Tibial nerve (tissue), 4 donors: ENCODE data around the gene TNP2. TPM values are rescaled to one million over a fixed set of nuclear protein-coding genes. Genes with fewer than 3 reads are reported as not detected.

Source experiments
- DNase-seq, 2 donors: peaks; one replicate each; pipeline ENCODE4 v3.0.0-alpha.2; 2019; ENCODE audit warnings: low spot score in 2 of 2
- H3K27ac ChIP-seq, 4 donors: fragments of 200-600 bp; sonication (generic) in 3 of 4; one replicate each; pipeline ENCODE4 v1.5.1; 2017 to 2019; ENCODE audit warnings: mild to moderate bottlenecking in 1 of 4
- H3K27me3 ChIP-seq, 2 donors: fragments of 200-600 bp; sonication (generic) in 1 of 2; one replicate each; pipeline versions ENCODE4 v1.5.1 to v1.6.0; 2017 to 2019
- H3K36me3 ChIP-seq, 3 donors: fragments of 200-600 bp; sonication (generic); one replicate each; pipeline ENCODE4 v1.5.1; 2018 to 2019
- H3K4me1 ChIP-seq, 4 donors: fragments of 200-600 bp; sonication (generic) in 3 of 4; one replicate each; pipeline ENCODE4 v1.5.1; 2017 to 2019
- H3K4me3 ChIP-seq, 4 donors: fragments of 200-600 bp; sonication (generic) in 3 of 4; one replicate each; pipeline ENCODE4 v1.5.1; 2017 to 2019; ENCODE audit warnings: mild to moderate bottlenecking in 1 of 4, moderate library complexity in 1 of 4
- H3K9me3 ChIP-seq, 4 donors: fragments of 200-600 bp; sonication (generic) in 3 of 4; one replicate each; pipeline ENCODE4 v1.5.1; 2017 to 2019
- EP300 ChIP-seq, 2 donors: sonication (generic); formaldehyde crosslinking; IDR thresholded peaks; one replicate each; pipeline ENCODE4 v1.6.1; 2017; ENCODE audit warnings: antibody characterized with exemption in 2 of 2, mild to moderate bottlenecking in 1 of 2
- POLR2A ChIP-seq, 2 donors: fragments of 450-650 bp; IDR thresholded peaks; one replicate each; pipeline ENCODE4 v1.6.1; 2017; ENCODE audit warnings: antibody characterized with exemption in 2 of 2, mild to moderate bottlenecking in 2 of 2, moderate library complexity in 2 of 2
- WGBS, 2 donors: methylation state at CpG; one replicate each; pipeline ENCODE4 v1.1.5; 2018; 5-methylcytosine and 5-hydroxymethylcytosine counted together
- total RNA-seq, 4 donors: library from RNA; depleted of rRNA; stranded (reverse); fragments of >200 nt; gene quantifications; one replicate each; pipeline ENCODE4 v1.1.0, GENCODE V29; 2016
- TF ChIP-seq, protein P1 (sequence below), 5 experiments: fragments of 200-600 bp in 3 of 5; fragments of 450-650 bp in 2 of 5; sonication (generic) in 3 of 5; IDR thresholded peaks; one replicate each; pipeline ENCODE4 v1.5.1; 2016 to 2019; ENCODE audit warnings: antibody characterized with exemption in 5 of 5, mild to moderate bottlenecking in 3 of 5, moderate library complexity in 2 of 5

The TNP2 gene
- total RNA-seq, 4 donors from 2014 or later = not detected

DNA sequence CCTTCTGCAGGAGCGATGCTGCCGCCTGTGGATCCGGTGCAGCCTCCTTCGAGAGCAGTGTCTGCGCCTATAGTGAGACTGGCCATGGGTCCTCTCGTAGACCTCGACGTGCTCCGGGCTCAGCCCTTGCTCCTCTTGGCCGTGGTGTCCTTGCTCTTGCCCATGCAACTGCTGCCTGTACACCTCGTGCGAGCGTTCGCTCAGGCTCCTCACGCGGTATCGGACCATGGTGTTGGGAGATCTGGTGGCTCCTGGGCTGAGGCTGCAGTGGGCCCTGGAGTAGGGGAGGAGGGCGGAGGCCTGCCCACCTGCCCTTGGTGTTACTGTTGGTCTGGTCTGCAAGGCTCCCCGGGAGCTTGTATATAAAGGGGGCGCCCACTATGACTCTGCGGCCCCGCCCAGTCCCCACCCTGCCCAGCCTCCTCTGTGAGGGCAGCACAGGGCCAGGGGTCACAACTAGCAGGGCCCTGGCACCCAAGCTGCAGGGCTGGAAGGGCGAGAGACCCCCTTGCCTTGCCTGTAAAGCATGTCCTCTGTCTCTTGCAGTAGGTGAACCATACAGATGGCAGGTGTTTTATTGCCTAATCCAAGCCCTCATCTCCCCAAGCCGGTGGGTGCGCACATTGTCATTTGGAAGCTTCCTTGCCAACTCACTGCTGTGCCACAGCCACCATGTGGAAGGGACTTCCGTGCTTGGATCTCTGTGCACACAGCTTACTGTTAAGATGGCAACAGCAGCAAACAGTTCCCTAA, 7.2 kb upstream of the TNP2 start, which contains the start of gene PRM2:
TSS of gene PRM2 (minus strand) at position 338 of the 753 bp plus-strand sequence. CDS start at position 228, 110 bp downstream.
- H3K36me3 ChIP-seq = no peaks in the 10 kb centered on the region
- H3K27me3 ChIP-seq = no peaks in the 10 kb centered on the region
- H3K27ac ChIP-seq = no peak within 1 kb of the TSS
- TF ChIP-seq EP300 (IDR thresholded peaks at IDR 0.05) = no peak
- TF ChIP-seq POLR2A (IDR thresholded peaks at IDR 0.05) = no peak
- TF ChIP-seq, protein P1, sequence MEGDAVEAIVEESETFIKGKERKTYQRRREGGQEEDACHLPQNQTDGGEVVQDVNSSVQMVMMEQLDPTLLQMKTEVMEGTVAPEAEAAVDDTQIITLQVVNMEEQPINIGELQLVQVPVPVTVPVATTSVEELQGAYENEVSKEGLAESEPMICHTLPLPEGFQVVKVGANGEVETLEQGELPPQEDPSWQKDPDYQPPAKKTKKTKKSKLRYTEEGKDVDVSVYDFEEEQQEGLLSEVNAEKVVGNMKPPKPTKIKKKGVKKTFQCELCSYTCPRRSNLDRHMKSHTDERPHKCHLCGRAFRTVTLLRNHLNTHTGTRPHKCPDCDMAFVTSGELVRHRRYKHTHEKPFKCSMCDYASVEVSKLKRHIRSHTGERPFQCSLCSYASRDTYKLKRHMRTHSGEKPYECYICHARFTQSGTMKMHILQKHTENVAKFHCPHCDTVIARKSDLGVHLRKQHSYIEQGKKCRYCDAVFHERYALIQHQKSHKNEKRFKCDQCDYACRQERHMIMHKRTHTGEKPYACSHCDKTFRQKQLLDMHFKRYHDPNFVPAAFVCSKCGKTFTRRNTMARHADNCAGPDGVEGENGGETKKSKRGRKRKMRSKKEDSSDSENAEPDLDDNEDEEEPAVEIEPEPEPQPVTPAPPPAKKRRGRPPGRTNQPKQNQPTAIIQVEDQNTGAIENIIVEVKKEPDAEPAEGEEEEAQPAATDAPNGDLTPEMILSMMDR (IDR thresholded peaks at IDR 0.05) = no peak
- no peaks in the 10 kb centered on the region for H3K4me1 ChIP-seq
- H3K4me3 ChIP-seq = no peak within 1 kb of the TSS
- WGBS, 2 donors = 92 to 95% methylated on average over 19 to 26 of the region's 26 CpGs
- H3K9me3 ChIP-seq = no peaks in the 10 kb centered on the region
- DNase-seq = no peak

- no peaks in the 10 kb centered on the region for H3K4me1 ChIP-seq
- TF ChIP-seq EP300 (IDR thresholded peaks at IDR 0.05) (no peak), POLR2A (IDR thresholded peaks at IDR 0.05) (no peak)
- TF ChIP-seq, protein P1 (IDR thresholded peaks at IDR 0.05) = no peak
- no peaks in the 10 kb centered on the region for H3K27me3 ChIP-seq
- no peak overlapping the region for H3K27ac ChIP-seq
- H3K4me3 ChIP-seq = no peak overlapping the region
- DNase-seq = no peak
- H3K36me3 ChIP-seq = no peaks in the 10 kb centered on the region
- no peaks in the 10 kb centered on the region for H3K9me3 ChIP-seq
- WGBS, 2 donors = 92 to 95% methylated on average over 7 of the region's 7 CpGs
Measured at GRCh38 chr16:11274964-11275363, 5.8 kb upstream of the TNP2 start.

DNA sequence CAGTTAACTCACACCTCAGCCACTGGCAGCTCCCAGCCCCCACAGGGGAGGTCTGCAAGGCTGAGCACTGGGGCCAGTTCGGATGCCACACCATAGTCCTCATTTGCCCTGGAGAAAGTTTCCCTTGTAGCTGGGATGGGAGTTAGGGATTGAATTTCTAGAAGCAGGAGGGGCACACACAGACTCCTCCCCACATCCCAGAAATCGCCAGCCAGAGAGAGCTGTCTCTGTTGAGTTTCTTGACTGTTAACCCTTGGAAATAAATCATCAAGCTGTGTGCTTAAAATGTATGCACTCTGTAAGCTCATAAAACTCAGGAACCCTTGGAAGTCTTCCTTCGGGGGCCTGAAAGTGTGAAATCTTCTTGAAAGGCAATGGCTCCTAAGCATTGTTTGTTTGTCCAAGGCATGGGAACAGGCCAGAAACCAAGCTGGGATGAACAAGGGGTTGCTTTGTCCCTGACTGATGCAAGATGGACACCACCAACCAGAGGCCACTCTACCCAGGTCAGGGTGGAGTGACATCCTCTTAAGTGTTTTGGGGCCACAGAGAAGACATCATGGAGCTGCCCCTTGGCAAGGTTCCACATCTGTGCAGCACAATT, 4.7 kb upstream of the TNP2 start:
- Histone ChIP-seq H3K9me3 (no peaks in the 10 kb centered on the region), H3K27ac (no peak overlapping the region), H3K4me3 (no peak overlapping the region), H3K36me3 (no peaks in the 10 kb centered on the region), H3K4me1 (no peaks in the 10 kb centered on the region), H3K27me3 (no peaks in the 10 kb centered on the region)
- TF ChIP-seq EP300 (IDR thresholded peaks at IDR 0.05) (no peak), POLR2A (IDR thresholded peaks at IDR 0.05) (no peak)
- TF ChIP-seq, protein P1 (IDR thresholded peaks at IDR 0.05) = no peak
- WGBS, 2 donors = 33 to 45% methylated on average over 2 to 3 of the region's 3 CpGs
- DNase-seq = no peak

DNA sequence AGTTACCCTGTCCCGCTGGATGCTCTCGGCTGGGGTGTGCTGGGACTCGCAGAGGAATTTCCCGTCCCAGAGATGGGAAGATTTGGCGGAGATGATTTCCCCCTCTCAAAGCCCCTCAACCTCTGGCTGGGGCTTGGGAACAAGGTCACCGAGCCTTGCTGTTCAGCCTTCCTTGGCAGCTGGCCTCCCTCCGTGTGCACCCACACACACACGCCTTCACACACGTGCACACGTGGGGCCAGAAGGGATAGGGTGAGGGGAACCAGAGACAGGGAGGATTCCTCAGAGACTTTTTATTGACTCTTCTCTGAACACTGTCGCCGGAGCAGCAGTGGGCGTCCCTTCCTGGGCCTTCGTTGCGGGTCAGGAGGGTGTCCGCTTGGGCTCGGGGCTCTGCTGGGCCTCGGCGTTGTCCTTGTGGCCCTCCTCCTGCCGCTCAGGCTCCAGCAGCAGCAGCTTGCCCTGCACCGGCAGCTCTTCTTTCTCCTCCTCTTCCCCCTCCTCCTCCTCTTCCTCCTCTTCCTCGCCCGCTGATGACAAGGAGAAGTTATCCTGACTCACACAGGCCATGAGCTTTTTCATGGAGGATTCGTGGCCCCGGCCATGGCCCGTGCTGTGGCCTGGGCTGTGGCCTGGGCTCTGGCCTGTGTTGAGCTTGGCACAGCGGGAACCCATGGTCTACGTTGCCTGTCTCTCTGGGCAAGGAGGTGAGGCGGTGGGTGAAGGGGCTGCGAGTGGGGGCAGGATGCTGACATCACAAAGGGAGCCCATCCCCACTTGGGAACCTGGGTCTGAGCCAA, 4.0 kb upstream of the TNP2 start, which contains the start of gene PRM3:
TSS of gene PRM3 (minus strand) at position 709 of the 800 bp plus-strand sequence. CDS start at position 675, 34 bp downstream.
- no peak for DNase-seq
- TF ChIP-seq POLR2A (IDR thresholded peaks at IDR 0.05) (no peak), EP300 (IDR thresholded peaks at IDR 0.05) (no peak)
- TF ChIP-seq, protein P1 (IDR thresholded peaks at IDR 0.05) = no peak
- no peaks in the 10 kb centered on the region for H3K9me3 ChIP-seq
- no peak within 1 kb of the TSS for H3K27ac ChIP-seq
- no peaks in the 10 kb centered on the region for H3K4me1 ChIP-seq
- no peaks in the 10 kb centered on the region for H3K27me3 ChIP-seq
- no peak within 1 kb of the TSS for H3K4me3 ChIP-seq
- H3K36me3 ChIP-seq = no peaks in the 10 kb centered on the region
- 62 to 69% methylated on average over 30 of the region's 30 CpGs for WGBS, 2 donors
